H1 (cell line): ENCODE measurements around the gene ZNF385B. TPM values are rescaled to one million over a fixed set of nuclear protein-coding genes. Genes with fewer than 3 reads are reported as not detected.

ENCODE experiments used
- CTCF ChIA-PET: fragments of 300-600 bp; sonication (Branson Sonifier 250); formaldehyde crosslinking; loops from one replicate; lab custom pipeline; 2021; ENCODE audit not compliant: partially characterized antibody; lab: Charles Lee
- POLR2A ChIA-PET: fragments of 300-600 bp; sonication (Branson Sonifier 250); formaldehyde crosslinking; loops from one replicate; lab custom pipeline; 2021; ENCODE audit warnings: inconsistent platforms; ENCODE audit not compliant: partially characterized antibody; lab: Charles Lee
- DNase-seq, 2 experiments: peaks; one replicate each; pipeline versions ENCODE4 v3.0.0 to v3.0.0-alpha.2; 2010 to 2022; ENCODE audit warnings: low spot score in 2 of 2, low read depth in 1 of 2, mixed read lengths in 1 of 2
- FAIRE-seq: peaks from 2 replicates; lab custom pipeline; 2011; peaks lifted over from hg19 to GRCh38; lab: Jason Lieb, UNC
- H2AFZ ChIP-seq: 2 replicates; pipeline ENCODE4 v1.8.1; 2012; ENCODE audit warnings: low read length, inconsistent platforms
- H2AK5ac ChIP-seq: 2 replicates; pipeline ENCODE4 v1.6.1; 2013; ENCODE audit warnings: low read depth, low read length
- H2BK120ac ChIP-seq: replicated peaks from 2 replicates; pipeline ENCODE3; 2013; ENCODE audit warnings: low read depth, low read length, inconsistent platforms
- H2BK12ac ChIP-seq: 2 replicates; pipeline ENCODE4 v1.6.1; 2013; ENCODE audit warnings: low read depth, low read length
- H2BK15ac ChIP-seq: 2 replicates; pipeline ENCODE4 v1.6.1; 2013; ENCODE audit warnings: low read length
- H2BK20ac ChIP-seq: 2 replicates; pipeline ENCODE4 v1.6.1; 2013; ENCODE audit warnings: low read length
- H2BK5ac ChIP-seq: 2 replicates; pipeline ENCODE4 v1.6.1; 2013; ENCODE audit warnings: low read depth, low read length
- H3K14ac ChIP-seq: 2 replicates; pipeline ENCODE4 v1.6.1; 2013; ENCODE audit warnings: inconsistent platforms; ENCODE audit not compliant: insufficient read length
- H3K18ac ChIP-seq: 2 replicates; pipeline ENCODE4 v1.6.1; 2013; ENCODE audit warnings: low read length; ENCODE audit errors: extremely low read depth
- H3K23ac ChIP-seq: 2 replicates; pipeline ENCODE4 v1.6.1; 2013; ENCODE audit warnings: inconsistent platforms; ENCODE audit not compliant: insufficient read length
- H3K23me2 ChIP-seq: 2 replicates; pipeline ENCODE4 v1.6.1; 2013; ENCODE audit warnings: low read depth, low read length
- H3K27ac ChIP-seq: 2 replicates; pipeline ENCODE4 v1.6.1; 2011; ENCODE audit warnings: low read depth, low read length, inconsistent platforms
- H3K27me3 ChIP-seq, 4 experiments: replicated peaks in 1 of 4; 1 replicate in 1 of 4; 2 replicates in 3 of 4; pipeline versions ENCODE4 v1.6.1 to v1.8.1; 2011 to 2013; ENCODE audit warnings: low read length in 3 of 4, mild to moderate bottlenecking in 3 of 4, inconsistent platforms in 2 of 4, mixed read lengths in 2 of 4, moderate library complexity in 1 of 4; ENCODE audit not compliant: control insufficient read depth in 3 of 4, insufficient read depth in 3 of 4; ENCODE audit errors: extremely low read depth in 1 of 4
- H3K36me3 ChIP-seq, 4 experiments: 2 replicates each; pipeline versions ENCODE4 v1.6.1 to v1.8.1; 2011 to 2013; ENCODE audit warnings: mild to moderate bottlenecking in 4 of 4, low read length in 3 of 4, moderate library complexity in 2 of 4, control low read depth in 1 of 4, inconsistent platforms in 1 of 4; ENCODE audit not compliant: insufficient read depth in 4 of 4, control insufficient read depth in 2 of 4
- H3K4ac ChIP-seq: replicated peaks from 2 replicates; pipeline ENCODE3; 2013; ENCODE audit warnings: low read length, low read depth, mixed read lengths, inconsistent platforms; ENCODE audit not compliant: insufficient read length
- H3K4me1 ChIP-seq, 4 experiments: replicated peaks in 1 of 4; 1 replicate in 1 of 4; 2 replicates in 3 of 4; pipeline versions ENCODE4 v1.6.1 to v1.8.1; 2011 to 2013; ENCODE audit warnings: low read length in 3 of 4, inconsistent platforms in 2 of 4, mixed read lengths in 1 of 4; ENCODE audit not compliant: insufficient read depth in 4 of 4, control insufficient read depth in 3 of 4
- H3K4me2 ChIP-seq, 2 experiments: 2 replicates each; pipeline versions ENCODE4 v1.6.1 to v1.8.1; 2011 to 2013; ENCODE audit warnings: low read depth in 2 of 2, low read length in 2 of 2, control low read depth in 1 of 2, inconsistent platforms in 1 of 2, mild to moderate bottlenecking in 1 of 2; ENCODE audit not compliant: insufficient read depth in 1 of 2
- H3K4me3 ChIP-seq, 4 experiments: fragments of 200-600, 300-600 bp in 1 of 4; sonication (generic), shearing (Covaris generic), sonication (Bioruptor Twin) in 1 of 4; 2 replicates each; pipeline versions ENCODE4 v1.5.1 to v1.8.1; 2011 to 2016; ENCODE audit warnings: low read length in 4 of 4, low read depth in 3 of 4, control low read depth in 2 of 4, inconsistent platforms in 2 of 4, mild to moderate bottlenecking in 2 of 4, mixed read lengths in 1 of 4, moderate library complexity in 1 of 4; ENCODE audit not compliant: insufficient read depth in 2 of 4; ENCODE audit errors: extremely low read depth in 1 of 4
- H3K56ac ChIP-seq: replicated peaks from 2 replicates; pipeline ENCODE3; 2013; ENCODE audit warnings: low read depth, mild to moderate bottlenecking, mixed read lengths, low read length, inconsistent platforms; ENCODE audit not compliant: insufficient read length
- H3K79me1 ChIP-seq: 2 replicates; pipeline ENCODE4 v1.6.1; 2013; ENCODE audit warnings: low read depth, low read length, control low read depth
- H3K79me2 ChIP-seq, 2 experiments: 2 replicates each; pipeline versions ENCODE4 v1.6.1 to v1.8.1; 2012 to 2013; ENCODE audit warnings: low read length in 2 of 2, mild to moderate bottlenecking in 2 of 2, inconsistent platforms in 1 of 2; ENCODE audit not compliant: insufficient read depth in 2 of 2, control insufficient read depth in 1 of 2
- H3K9ac ChIP-seq, 4 experiments: replicated peaks in 1 of 4; 1 replicate in 1 of 4; 2 replicates in 3 of 4; pipeline versions ENCODE4 v1.6.1 to v1.8.1; 2011 to 2013; ENCODE audit warnings: low read depth in 3 of 4, low read length in 3 of 4, control low read depth in 2 of 4, mild to moderate bottlenecking in 2 of 4, moderate library complexity in 2 of 4, inconsistent platforms in 1 of 4; ENCODE audit errors: extremely low read depth in 1 of 4
- H3K9me3 ChIP-seq, 2 experiments: 2 replicates each; pipeline versions ENCODE4 v1.6.1 to v1.8.1; 2012 to 2013; ENCODE audit warnings: mild to moderate bottlenecking in 2 of 2, moderate library complexity in 2 of 2, control low read depth in 1 of 2, inconsistent platforms in 1 of 2, low read depth in 1 of 2, low read length in 1 of 2, mixed read lengths in 1 of 2; ENCODE audit not compliant: insufficient read depth in 2 of 2
- H4K20me1 ChIP-seq, 2 experiments: replicated peaks in 1 of 2; 2 replicates each; pipeline versions ENCODE3 to v1.8.1; 2011 to 2013; ENCODE audit warnings: inconsistent platforms in 2 of 2, low read length in 2 of 2, mild to moderate bottlenecking in 1 of 2; ENCODE audit not compliant: insufficient read depth in 2 of 2, control insufficient read depth in 1 of 2
- H4K5ac ChIP-seq: 2 replicates; pipeline ENCODE4 v1.6.1; 2013; ENCODE audit warnings: low read length, low read depth, mixed read lengths, inconsistent platforms; ENCODE audit not compliant: insufficient read length
- H4K8ac ChIP-seq: 2 replicates; pipeline ENCODE4 v1.8.0; 2013; ENCODE audit warnings: mild to moderate bottlenecking, moderate library complexity, low read length, inconsistent platforms; ENCODE audit not compliant: insufficient read depth; ENCODE audit errors: extremely low read depth
- H4K91ac ChIP-seq: replicated peaks from 2 replicates; pipeline ENCODE3; 2013; ENCODE audit warnings: low read length, mixed read lengths, inconsistent platforms; ENCODE audit not compliant: insufficient read length
- BCL11A ChIP-seq, 2 experiments: IDR thresholded peaks; one replicate each; pipeline ENCODE4 v1.6.1; 2011; ENCODE audit warnings: low read depth in 2 of 2, low read length in 2 of 2, mild to moderate bottlenecking in 2 of 2
- CHD1 ChIP-seq: IDR thresholded peaks from 2 replicates; pipeline ENCODE4 v1.6.1; 2012; ENCODE audit warnings: low read depth, low read length, improper control_type of control experiment
- CREB1 ChIP-seq: IDR thresholded peaks from 2 replicates; pipeline ENCODE4 v1.6.1; 2012; ENCODE audit warnings: inconsistent platforms
- CTBP2 ChIP-seq: IDR thresholded peaks from 2 replicates; pipeline ENCODE4 v1.7.0; 2011; ENCODE audit warnings: borderline replicate concordance, mild to moderate bottlenecking, moderate library complexity, mixed read lengths, low read length; ENCODE audit not compliant: insufficient read depth, insufficient read length
- GABPA ChIP-seq: IDR thresholded peaks from 2 replicates; pipeline ENCODE4 v1.6.1; 2011; ENCODE audit warnings: mild to moderate bottlenecking, low read length, moderate library complexity, borderline replicate concordance; ENCODE audit not compliant: insufficient read depth
- JUN ChIP-seq: IDR thresholded peaks from 2 replicates; pipeline ENCODE4 v1.6.1; 2011; ENCODE audit warnings: low read depth, mild to moderate bottlenecking, improper control_type of control experiment, low read length
- KDM1A ChIP-seq: fragments of 200-600, 300-600 bp; sonication (generic); IDR thresholded peaks from 2 replicates; pipeline ENCODE4 v1.7.1; 2016; ENCODE audit warnings: mild to moderate bottlenecking, low read length, borderline replicate concordance
- RBBP5 ChIP-seq: IDR thresholded peaks from 2 replicates; pipeline ENCODE4 v1.7.1; 2012; ENCODE audit warnings: low read depth, mild to moderate bottlenecking, inconsistent platforms, low read length, moderate library complexity, borderline replicate concordance
- SIN3A ChIP-seq, 2 experiments: IDR thresholded peaks in 1 of 2; conservative IDR thresholded peaks in 1 of 2; 2 replicates each; pipeline ENCODE4 v1.6.1; 2011 to 2012; ENCODE audit warnings: low read length in 2 of 2, improper control_type of control experiment in 1 of 2, low read depth in 1 of 2, mild to moderate bottlenecking in 1 of 2
- SP4 ChIP-seq: IDR thresholded peaks from 2 replicates; pipeline ENCODE4 v1.6.1; 2012; ENCODE audit warnings: low read length, inconsistent platforms
- SUZ12 ChIP-seq: fragments of 200-600 bp; sonication (generic); IDR thresholded peaks from 2 replicates; pipeline ENCODE4 v1.6.1; 2012; ENCODE audit warnings: mild to moderate bottlenecking, inconsistent platforms, low read length, moderate library complexity, mixed read lengths
- TAF1 ChIP-seq: IDR thresholded peaks from 2 replicates; pipeline ENCODE4 v1.6.1; 2011; ENCODE audit warnings: mild to moderate bottlenecking, low read depth, low read length
- TCF12 ChIP-seq: IDR thresholded peaks from 2 replicates; pipeline ENCODE4 v1.6.1; 2011; ENCODE audit warnings: low read depth, mild to moderate bottlenecking, low read length
- TEAD4 ChIP-seq: IDR thresholded peaks from 2 replicates; pipeline ENCODE4 v1.6.1; 2012; ENCODE audit warnings: low read depth, low read length, inconsistent platforms, mixed read lengths
- WGBS, 2 experiments: shearing (Covaris generic) in 1 of 2; methylation state at CpG; one replicate each; pipeline versions ENCODE4 v1.1.6 to v1.1.7; 2013 to 2015; ENCODE audit warnings: low lambda C conversion rate in 2 of 2, mixed read lengths in 2 of 2, inconsistent platforms in 1 of 2, low coverage in 1 of 2, missing lambda C conversion rate in 1 of 2; ENCODE audit not compliant: insufficient replicate concordance in 2 of 2, insufficient coverage in 1 of 2, insufficient read length in 1 of 2; ENCODE audit errors: extremely low coverage in 1 of 2, missing lambda C conversion rate in 1 of 2; 5-methylcytosine and 5-hydroxymethylcytosine counted together
- polyA plus RNA-seq, 7 experiments: library from polyadenylated mRNA; depleted of rRNA in 3 of 7; stranded (reverse) in 5 of 7; unstranded in 2 of 7; fragments of >200 nt in 5 of 7; fragments of 200-250 nt in 2 of 7; gene quantifications; 1 replicate in 5 of 7; 2 replicates in 1 of 7; 4 replicates in 1 of 7; pipeline versions ENCODE4 v1.2.1 to v1.2.3, GENCODE V29; 2011 to 2013; ENCODE audit warnings: missing spikeins in 2 of 7, mixed read lengths in 2 of 7
- total RNA-seq: library from RNA; stranded (reverse); fragmentation: NEBNext Ultra II Directional; extraction: Animal tissue kit (Norgen Biotek cat#: 25700); gene quantifications from 2 replicates; pipeline ENCODE4 v1.2.1, GENCODE V29; 2021
- TF ChIP-seq, protein P1 (sequence below): IDR thresholded peaks from 2 replicates; pipeline ENCODE4 v1.6.1; 2012; ENCODE audit warnings: inconsistent platforms

Gene ZNF385B
- total and polyA plus RNA-seq, 2 of the 8 experiments (the other 6 are each of a cell fraction or from before 2014, with no cell fraction given), result 1.1 to 3.7 TPM

DNA sequence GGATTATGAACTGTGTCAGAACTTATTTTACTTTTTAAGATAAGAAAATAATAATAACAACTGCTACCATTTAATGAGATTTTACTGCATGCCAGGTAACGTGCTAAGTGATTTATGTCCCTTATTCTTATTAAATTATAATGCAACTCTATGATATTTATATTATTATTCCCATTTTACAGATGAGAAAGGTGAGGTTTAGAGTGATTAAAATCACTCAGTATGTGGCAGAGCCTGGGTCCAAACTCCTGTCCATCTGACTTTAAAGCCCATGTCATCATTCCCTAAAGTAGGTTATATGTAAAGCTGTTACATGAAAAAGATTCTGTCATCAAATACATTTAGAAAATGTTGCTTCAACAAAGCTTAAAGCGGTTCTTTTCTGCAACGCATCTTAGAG is 308.0 kb downstream of the ZNF385B start:
- 83% methylated on average over 3 of the region's 3 CpGs; no CpG with 5 or more reads in 1 of the 2 experiments for WGBS, 2 experiments
- Histone ChIP-seq H2AK5ac (no peak overlapping the region), H3K4me3 (no peak overlapping the region), H3K23me2 (no peaks in the 10 kb centered on the region), H3K14ac (no peak overlapping the region), H2BK20ac (no peak overlapping the region), H4K5ac (no peak overlapping the region), H3K4me2 (no peak overlapping the region), H2BK15ac (no peak overlapping the region), H2BK5ac (no peak overlapping the region), H4K20me1 (no peaks in the 10 kb centered on the region), H3K79me1 (no peaks in the 10 kb centered on the region), H3K9ac (no peak overlapping the region), H3K27ac (no peak overlapping the region), H2BK12ac (no peak overlapping the region), H3K9me3 (no peaks in the 10 kb centered on the region), H3K56ac (no peak overlapping the region), H3K4ac (no peak overlapping the region), H3K36me3 (no peaks in the 10 kb centered on the region), H3K18ac (no peak overlapping the region), H3K23ac (no peak overlapping the region), H2AFZ (no peak overlapping the region), H3K4me1 (peaks cover 2 to 10% (median 7%) of the 10 kb centered on the region in 4 experiments; a peak in 4 of 7 replicates), H3K27me3 (no peaks in the 10 kb centered on the region), H3K79me2 (no peaks in the 10 kb centered on the region), H4K8ac (no peak overlapping the region), H2BK120ac (no peak overlapping the region), H4K91ac (no peak overlapping the region)
- ChIA-PET CTCF (interaction anchor here (0.7 kb wide), 1 partner anchor 11 kb away, joined by 3 read pairs; no protein-coding TSS in a partner anchor), POLR2A (no interaction called here)
- FAIRE-seq (no peak), DNase-seq (no peak)
- TF ChIP-seq SP4 (no peak), CHD1 (no peak), CREB1 (no peak), TAF1 (no peak), CTBP2 (no peak), BCL11A (IDR thresholded peaks at IDR 0.05; ENCODE audit: low read depth in 2 of 2, low read length in 2 of 2) (no peak), JUN (no peak), KDM1A (no peak), TCF12 (no peak), SUZ12 (no peak), GABPA (no peak), RBBP5 (no peak), TEAD4 (no peak), SIN3A (conservative IDR thresholded peaks at IDR 0.05 in 1 of 2, IDR thresholded peaks at IDR 0.05 in 1 of 2; ENCODE audit: low read depth in 1 of 2, low read length in 2 of 2) (no peak)
- TF ChIP-seq, protein P1, sequence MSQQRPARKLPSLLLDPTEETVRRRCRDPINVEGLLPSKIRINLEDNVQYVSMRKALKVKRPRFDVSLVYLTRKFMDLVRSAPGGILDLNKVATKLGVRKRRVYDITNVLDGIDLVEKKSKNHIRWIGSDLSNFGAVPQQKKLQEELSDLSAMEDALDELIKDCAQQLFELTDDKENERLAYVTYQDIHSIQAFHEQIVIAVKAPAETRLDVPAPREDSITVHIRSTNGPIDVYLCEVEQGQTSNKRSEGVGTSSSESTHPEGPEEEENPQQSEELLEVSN, result no peak
